GM12865 (cell line): ENCODE results near the gene ALKBH7.
A peak's percentile ranks its signal among the peaks of the same experiment; 100 is the strongest.

Experiments used
- DNase-seq: peaks from one replicate; pipeline ENCODE4 v3.0.0; 2010; ENCODE audit warnings: low read depth
- H3K4me3 ChIP-seq: 2 replicates; pipeline ENCODE4 v1.5.1; 2011; ENCODE audit warnings: mild to moderate bottlenecking, low read depth, low read length, control low read depth
- TF ChIP-seq, protein P1 (sequence below): IDR thresholded peaks from 2 replicates; pipeline ENCODE4 v1.5.1; 2011; ENCODE audit warnings: low read length, control low read depth, low read depth, inconsistent platforms; ENCODE audit not compliant: insufficient read depth; ENCODE audit errors: missing control alignments

ALKBH7 gene

DNA sequence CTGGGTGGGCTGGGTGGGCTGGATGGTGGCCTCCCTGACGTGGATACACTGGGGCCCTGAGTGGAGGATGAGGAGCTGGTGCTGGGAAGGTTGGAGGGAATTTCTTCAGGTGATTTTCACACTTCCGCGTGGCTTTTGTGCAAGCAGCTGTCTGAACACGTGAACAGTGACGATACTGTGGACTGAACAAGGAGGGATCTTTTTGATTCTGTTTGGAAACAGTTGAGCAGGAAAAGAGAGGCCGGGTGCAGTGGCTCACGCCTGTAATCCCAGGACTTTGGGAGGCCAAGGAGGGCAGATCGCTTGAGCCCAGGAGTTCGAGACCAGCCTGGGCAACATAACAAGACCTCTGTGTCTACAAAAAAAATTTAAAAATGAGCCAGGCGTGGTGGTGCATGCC is 29.5 kb downstream of the ALKBH7 start:
- no peak overlapping the region for H3K4me3 ChIP-seq
- no peak for DNase-seq
- TF ChIP-seq, protein P1, sequence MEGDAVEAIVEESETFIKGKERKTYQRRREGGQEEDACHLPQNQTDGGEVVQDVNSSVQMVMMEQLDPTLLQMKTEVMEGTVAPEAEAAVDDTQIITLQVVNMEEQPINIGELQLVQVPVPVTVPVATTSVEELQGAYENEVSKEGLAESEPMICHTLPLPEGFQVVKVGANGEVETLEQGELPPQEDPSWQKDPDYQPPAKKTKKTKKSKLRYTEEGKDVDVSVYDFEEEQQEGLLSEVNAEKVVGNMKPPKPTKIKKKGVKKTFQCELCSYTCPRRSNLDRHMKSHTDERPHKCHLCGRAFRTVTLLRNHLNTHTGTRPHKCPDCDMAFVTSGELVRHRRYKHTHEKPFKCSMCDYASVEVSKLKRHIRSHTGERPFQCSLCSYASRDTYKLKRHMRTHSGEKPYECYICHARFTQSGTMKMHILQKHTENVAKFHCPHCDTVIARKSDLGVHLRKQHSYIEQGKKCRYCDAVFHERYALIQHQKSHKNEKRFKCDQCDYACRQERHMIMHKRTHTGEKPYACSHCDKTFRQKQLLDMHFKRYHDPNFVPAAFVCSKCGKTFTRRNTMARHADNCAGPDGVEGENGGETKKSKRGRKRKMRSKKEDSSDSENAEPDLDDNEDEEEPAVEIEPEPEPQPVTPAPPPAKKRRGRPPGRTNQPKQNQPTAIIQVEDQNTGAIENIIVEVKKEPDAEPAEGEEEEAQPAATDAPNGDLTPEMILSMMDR: no peak

DNA sequence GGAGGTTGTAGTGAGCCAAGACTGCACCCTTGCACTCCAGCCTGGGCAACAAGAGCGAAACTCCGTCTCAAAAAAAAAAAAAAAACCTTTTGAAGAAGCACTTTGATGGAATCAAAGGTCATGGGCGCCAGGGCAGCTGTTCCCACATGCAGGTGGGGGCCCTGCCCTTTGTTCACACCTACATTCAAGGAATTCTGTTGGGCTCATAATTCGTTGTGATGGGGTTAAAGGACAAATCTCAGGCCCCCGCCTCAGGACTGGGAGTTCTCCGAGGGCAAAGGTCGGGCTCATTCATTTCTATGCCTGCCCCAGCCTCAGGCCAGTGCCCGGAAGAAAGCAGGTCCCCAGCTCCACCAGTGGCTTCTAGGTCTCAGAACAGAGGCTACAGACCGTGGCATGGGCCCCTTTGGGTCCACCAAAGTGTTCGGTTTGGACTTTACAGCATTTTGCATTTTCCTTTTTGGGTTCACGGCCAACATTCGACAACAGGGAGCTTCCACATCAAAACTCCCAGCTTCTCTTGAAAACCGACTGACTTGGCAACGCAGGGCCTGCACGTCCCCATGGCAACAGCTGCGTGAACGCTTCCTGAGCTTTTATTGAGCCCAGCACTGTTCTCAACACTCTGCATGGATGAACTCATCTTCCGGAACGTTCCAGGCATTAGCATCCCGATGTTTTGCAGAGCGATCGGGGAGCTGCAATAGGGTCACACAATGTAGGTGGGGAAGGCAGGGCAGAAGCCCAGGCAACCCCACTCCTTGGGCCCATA is 30.4 kb downstream of the ALKBH7 start:
- no peak for DNase-seq
- TF ChIP-seq, protein P1: no peak
- no peak overlapping the region for H3K4me3 ChIP-seq

DNA sequence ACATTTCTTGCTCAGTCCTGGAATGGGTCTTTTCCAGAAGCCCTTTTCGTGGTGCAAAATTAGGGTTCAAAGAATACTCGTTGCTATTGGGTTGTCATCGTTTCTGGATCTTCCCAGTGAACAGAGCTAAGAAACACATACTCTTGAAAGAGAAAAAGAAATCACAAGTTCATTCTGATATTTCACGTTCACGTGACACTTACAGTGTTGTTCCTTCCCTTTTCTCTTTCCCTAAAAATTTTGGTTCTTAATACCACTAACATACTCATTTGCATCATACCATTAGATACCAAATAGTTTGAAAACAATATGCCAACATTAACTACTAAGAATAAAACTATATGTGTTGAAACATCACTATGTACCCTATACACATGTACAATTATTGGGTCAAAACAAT is 33.8 kb downstream of the ALKBH7 start:
- TF ChIP-seq, protein P1: no peak
- no peak overlapping the region for H3K4me3 ChIP-seq
- no peak for DNase-seq

DNA sequence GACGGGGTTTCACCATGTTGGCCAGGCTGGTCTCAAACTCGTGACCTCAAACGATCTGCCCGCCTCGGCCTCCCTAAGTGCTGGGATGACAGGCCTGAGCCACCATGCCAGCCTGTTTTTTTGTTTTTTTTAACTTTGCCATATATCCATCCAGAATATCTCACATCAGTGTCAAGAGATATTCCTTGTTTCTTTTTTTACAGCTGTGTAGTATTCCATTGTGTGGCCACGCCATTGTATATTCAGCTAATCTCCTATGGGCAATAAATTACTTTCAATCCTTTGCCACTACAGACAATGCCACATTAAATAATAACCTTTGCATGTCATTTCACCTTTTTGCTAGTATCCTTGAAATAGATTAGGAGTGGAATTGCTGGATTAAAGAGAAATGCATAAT is 36.8 kb downstream of the ALKBH7 start:
- TF ChIP-seq, protein P1: no peak

DNA sequence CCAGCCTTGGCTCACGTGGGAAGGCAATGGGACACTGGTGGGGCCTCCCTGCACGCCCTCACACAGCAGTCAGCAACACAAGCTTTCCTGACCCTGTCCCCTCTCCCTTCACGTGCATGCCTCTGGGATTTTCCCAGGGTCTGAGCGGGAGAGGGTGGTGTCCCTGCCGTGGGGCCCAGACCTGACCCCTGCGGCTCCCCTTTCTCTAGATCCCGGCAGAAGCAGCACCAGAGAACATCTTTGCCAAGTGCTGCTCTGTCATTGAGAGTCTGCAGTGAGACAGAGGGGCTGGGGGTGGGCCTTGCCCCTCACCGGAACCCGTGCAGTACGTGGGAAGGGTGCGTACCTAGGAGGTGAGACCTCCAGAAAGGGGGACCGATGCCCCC is 39.5 kb downstream of the ALKBH7 start:
- no peak for DNase-seq
- no peak overlapping the region for H3K4me3 ChIP-seq
- TF ChIP-seq, protein P1: no peak

More for the DNA sequence above, 36.8 kb downstream of the ALKBH7 start:
- no peak for DNase-seq
- no peak overlapping the region for H3K4me3 ChIP-seq

DNA sequence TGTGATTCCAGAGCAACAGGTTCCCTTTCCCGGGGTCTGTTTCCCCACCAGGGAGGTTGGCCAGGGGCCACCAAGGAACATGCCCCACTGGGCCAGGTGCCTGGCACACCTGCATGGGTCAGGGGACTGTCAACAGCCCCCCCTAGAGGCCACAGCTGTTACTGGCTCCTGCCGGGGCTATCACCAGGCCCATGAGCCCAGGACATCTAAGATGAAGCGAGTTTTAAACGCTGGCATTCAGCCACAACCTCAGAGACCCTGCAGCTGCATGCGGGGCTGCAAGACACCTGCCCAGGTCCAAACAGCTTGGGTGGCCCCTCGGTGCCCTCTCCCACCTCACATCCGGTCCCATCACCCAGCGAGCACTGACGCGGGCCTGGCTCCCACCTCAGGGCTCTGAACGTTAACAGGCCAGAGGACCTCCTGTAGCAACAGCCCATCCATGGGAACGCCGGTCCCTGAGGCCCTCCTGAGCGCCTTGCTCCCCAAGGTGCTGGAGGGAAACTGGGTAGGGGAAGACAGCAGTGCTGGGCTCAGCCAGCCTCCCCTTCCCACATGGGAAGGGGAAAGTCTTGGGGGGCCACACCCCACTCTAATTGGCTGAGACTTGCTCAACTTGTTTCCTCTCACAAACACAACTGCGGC is 40.0 kb downstream of the ALKBH7 start:
- H3K4me3 ChIP-seq: no peak overlapping the region
- DNase-seq: peak; percentile 58
- TF ChIP-seq, protein P1: peak; percentile 64
